Endothelial cell of hepatic sinusoid (primary cell): Measurements from ENCODE around the gene LUZP2.

Experiments used
- in situ Hi-C: cut with HindIII; loops from 2 replicates; pipeline ENCODE4 v1.10.0; 2017; ENCODE audit warnings: low sequenced_read_pairs

The LUZP2 gene

DNA sequence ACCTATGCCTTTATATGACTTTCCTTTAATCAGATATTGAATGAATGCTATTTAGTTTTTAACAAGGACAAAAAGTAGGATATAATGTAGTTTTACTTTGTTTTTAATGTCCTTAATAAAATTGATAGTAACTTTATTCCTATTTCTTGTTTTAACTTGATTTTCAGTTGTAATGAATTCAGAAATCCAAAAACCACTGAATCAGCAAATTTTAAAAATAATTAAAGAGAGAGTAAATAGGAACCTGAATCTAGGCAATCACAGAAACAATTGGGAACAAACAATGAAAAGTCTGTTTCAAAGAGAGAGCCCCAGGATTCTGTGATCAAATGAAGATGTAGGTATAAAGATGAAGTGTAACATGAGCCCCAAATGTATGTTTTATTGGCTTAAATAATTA is 556.0 kb downstream of the LUZP2 start:
- in situ Hi-C loops, result no loop called here

DNA sequence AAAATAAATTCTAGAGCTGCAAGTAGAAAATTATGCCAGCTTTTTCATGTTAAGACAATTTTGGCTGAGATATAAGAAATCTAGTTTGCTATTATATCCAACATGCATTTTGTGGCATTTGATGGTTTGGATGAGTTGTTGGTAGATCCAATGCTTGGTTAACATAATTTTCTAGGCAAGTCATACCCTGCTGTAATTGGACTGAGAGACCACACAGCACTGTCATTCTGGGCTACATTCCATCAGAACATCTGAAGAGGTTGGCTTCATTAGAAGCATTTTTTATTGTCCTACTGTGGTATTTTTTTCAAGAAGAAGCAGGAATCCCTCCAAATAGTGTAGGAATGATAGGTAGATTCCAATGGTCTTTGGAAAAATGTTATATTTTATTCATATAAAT is 561.0 kb downstream of the LUZP2 start:
- in situ Hi-C loops, result no loop called here

DNA sequence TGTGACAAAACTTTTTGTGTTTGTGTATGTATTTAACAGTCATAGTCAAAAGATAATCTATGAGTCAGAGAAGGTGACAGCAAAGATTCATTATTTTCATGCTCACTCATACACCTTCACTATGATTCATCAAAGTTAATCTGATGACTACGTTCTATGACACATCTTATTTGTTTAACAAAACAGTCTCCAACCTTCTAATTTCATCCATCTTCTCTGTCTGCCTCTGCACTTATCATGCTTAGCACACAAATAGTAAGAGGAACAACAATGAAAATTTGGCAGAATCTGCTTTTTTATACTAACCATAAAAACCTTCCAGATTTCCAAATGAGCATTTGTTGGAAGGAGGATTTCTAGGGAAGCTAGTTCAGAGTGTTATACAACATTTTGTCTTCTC is 568.9 kb downstream of the LUZP2 start:
- in situ Hi-C loops, result no loop called here

DNA sequence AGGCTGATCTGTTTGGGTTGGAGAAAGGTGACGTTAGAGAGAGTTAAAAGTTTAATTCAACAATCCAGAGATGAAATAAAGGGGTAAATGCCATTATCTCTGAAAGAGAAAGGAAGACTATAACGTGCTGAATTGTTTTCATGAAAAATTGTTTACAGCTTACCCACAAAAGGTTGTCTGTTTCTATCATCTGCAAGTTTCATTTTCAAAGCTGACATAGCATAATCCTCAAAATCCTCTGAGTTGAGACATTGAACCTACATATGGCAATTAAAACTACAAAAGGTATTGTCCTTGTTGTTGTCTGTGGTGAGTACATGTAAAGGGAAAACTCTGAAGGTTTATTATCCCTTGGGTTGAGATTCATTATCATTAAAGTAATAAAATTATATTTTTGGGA is 569.9 kb downstream of the LUZP2 start:
- in situ Hi-C loops, result no loop called here

DNA sequence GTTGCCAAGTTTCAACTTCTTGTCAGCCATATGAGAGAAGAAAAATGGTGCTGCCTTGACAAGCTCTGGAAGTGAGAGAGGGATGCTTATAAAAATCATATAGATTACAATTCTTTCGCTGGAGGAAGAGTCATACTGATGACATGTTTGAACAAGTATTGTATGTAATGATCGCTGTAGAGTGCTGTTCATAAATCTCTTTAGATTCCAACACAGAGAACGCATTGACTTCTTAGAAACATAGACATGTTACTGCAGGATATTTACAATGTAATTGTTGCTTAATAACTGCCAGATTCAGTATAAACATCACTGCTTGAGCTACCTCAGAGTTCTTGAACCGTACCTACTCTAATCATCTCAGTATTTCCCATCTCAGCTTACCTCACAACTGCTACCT is 571.6 kb downstream of the LUZP2 start:
- in situ Hi-C loops, result no loop called here

DNA sequence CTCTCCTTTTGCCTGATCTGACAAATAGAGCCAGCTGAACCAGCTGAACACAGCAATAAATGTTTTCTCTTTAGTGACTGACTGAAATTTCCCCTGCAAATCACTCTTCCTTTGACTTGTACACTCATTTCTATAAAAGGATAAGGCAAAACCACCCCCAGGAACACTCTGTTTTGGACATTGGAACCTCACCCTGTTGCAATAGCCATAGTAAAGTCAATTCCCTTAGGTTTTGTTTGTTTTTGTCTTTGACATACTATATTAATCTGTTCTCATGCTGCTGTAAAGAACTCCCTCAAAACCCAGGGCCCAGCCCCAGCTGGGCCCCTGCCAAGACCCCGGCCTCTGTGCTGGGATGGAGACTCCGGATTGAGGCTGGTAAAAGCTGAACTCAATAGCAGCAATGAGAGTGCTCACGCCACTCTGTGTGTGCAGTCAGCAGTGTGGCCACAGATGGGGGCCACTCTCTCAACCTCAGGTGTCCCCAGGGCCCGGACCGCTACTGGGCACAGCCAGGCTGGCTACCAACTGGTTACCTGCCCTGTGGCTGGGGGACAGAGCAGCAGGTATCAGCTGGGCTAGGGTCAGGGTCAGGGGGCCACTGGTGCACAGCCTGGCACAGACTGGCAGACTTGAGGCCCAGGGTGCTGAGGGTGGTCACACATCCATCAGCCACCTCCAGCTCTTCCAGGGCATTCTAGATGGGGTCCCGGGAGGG is 597.4 kb downstream of the LUZP2 start:
- in situ Hi-C loops, result no loop called here

DNA sequence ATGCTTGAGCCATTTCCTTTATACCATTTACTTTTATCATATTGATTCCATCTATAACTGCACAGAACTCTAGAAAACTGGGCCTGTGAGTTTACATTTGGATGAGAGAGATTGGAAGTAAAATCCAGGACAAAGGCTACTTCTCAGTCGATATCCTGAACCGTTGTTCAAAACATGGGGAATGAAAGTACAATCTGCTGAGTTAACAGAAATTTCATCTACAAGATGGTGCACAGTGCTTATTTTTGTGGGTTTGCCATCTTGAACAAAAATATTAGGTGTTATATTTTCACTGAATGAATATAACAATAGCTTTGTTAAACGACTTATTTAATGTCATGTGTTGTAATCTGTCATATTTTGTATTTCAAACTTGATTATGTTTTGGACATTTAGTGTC is 622.6 kb downstream of the LUZP2 start:
- in situ Hi-C loops, result no loop called here
